GM13976 (cell line): ENCODE measurements around the gene TXNDC5.

ENCODE experiments used
- DNase-seq: peaks from one replicate; pipeline ENCODE4 v3.0.0; 2012; ENCODE audit warnings: low spot score
- in situ Hi-C: fragments of 300-500 bp; cut with MboI; formaldehyde crosslinking; loops from one replicate; pipeline ENCODE4 v1.12.0; 2022; ENCODE audit warnings: low sequenced_read_pairs, mixed read lengths, inconsistent platforms; ENCODE audit not compliant: unreplicated experiment
- TF ChIP-seq, protein P1 (sequence below): IDR thresholded peaks from 2 replicates; pipeline ENCODE4 v1.5.1; 2012; ENCODE audit warnings: borderline replicate concordance, mild to moderate bottlenecking; ENCODE audit not compliant: insufficient read depth; ENCODE audit errors: extremely low read depth, missing control alignments, control extremely low read depth

The TXNDC5 gene

DNA sequence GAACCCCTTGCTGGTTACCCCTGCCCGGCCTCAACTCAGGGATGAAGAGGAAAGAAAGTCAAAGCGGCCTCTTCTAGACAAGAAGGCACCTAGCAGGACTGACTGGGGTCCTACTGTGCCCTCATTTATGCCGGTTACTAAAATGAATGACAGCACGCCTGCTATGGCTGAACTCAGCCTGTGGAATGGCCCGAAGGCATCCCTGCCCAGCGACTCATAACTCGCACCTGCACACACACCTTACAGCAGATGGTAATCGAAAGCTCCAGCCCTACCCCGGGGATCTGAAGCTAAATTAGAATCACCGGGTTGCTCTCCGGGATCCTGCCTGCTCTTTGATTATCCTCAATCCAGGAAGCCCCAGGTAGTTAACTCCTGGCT lies 747 bp upstream of the TXNDC5 start:
- TF ChIP-seq, protein P1, sequence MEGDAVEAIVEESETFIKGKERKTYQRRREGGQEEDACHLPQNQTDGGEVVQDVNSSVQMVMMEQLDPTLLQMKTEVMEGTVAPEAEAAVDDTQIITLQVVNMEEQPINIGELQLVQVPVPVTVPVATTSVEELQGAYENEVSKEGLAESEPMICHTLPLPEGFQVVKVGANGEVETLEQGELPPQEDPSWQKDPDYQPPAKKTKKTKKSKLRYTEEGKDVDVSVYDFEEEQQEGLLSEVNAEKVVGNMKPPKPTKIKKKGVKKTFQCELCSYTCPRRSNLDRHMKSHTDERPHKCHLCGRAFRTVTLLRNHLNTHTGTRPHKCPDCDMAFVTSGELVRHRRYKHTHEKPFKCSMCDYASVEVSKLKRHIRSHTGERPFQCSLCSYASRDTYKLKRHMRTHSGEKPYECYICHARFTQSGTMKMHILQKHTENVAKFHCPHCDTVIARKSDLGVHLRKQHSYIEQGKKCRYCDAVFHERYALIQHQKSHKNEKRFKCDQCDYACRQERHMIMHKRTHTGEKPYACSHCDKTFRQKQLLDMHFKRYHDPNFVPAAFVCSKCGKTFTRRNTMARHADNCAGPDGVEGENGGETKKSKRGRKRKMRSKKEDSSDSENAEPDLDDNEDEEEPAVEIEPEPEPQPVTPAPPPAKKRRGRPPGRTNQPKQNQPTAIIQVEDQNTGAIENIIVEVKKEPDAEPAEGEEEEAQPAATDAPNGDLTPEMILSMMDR: no peak
- no peak for DNase-seq
- in situ Hi-C loops: loop anchor here (10.0 kb wide), 1 partner anchor 53 kb away; no protein-coding TSS in a partner anchor

DNA sequence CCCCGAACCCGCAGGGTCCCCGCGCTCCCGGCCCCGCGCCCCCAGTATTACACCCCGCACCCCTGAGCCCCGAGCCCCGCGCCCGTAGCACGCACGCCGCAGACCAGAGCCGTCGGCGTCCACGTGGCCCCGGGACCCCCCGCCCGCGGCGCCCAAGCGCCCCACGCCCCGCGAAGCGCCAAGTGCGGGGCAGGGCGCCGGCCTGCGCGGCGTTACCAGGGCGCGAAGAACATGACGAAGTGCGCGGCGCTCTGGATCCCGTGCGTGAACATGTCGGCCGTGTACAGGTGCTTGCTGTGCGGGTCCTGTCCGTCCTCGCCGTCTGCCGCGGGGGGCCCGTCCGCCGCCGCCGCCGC lies 312 bp downstream of the TXNDC5 start:
- in situ Hi-C loops: loop anchor here (10.0 kb wide), 1 partner anchor 55 kb away; no protein-coding TSS in a partner anchor
- TF ChIP-seq, protein P1: no peak
- no peak for DNase-seq

DNA sequence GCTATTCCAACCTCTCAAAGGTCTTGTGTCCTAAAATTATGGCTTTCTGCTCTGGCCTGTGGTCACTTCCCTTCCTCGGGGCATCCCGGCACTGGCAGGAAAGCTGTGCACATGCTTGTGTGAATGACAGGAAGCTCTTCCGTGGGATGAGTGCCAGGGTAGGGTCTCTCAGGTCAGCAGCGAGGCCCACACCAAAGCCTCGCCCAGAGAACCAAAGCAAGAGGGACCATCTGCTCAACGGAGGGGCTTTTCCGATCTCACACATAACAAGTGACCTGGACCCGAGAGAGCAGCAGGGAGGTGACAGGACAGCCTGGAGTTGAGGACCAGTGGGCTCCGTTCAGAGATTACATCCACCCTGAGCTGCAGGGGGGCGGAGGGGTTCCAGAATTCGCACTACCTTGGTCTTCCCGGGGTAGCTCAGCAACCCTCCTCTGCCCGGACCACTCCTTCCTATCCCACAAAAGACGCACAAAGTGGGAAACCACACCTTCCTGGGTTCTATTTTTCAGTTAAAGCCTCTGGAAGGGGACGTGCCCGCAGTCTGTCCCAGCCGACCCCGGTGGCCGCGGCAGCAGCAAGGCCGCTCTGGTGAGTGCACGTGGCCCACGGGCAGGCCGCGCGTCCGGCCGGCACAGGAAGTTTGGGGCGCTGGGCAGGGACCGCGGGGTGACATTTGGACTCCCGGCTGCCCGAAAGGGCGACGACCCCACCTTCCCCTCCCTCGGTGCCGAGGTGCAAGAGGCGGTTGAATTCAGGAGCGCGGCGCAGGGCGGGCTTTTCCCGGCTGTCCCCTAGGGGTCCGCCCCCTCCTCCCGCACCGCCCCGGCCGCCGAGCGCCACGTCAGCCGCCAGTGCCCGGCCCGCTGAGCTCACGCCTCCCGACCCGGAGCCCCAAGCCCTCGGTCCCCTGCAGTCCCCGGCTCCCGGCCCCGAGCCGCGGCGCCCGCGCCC lies 988 bp downstream of the TXNDC5 start:
- TF ChIP-seq, protein P1: no peak
- in situ Hi-C loops: loop anchor here (10.0 kb wide), 1 partner anchor 55 kb away; no protein-coding TSS in a partner anchor
- peak; percentile 71 for DNase-seq

DNA sequence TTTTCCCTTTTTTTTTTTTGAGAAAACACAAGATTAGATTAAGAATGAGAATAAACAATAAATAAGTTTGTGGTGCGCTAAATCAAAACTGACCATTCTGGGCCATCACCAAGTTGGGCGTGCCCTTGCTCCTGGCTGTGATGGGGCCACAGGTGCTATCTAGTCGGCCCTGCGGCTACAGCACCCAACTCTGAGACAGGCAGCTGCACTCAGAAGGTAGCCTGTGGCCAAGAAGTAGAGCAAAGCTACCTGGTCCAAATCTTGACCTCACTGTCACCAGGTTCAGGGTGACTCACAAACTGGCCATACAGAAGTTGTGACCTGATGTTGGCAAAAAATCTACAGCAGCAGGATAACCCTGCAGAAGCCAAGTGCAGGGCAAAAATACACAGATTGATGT lies 3.4 kb downstream of the TXNDC5 start:
- no peak for DNase-seq
- TF ChIP-seq, protein P1: no peak
- in situ Hi-C loops: no loop called here

DNA sequence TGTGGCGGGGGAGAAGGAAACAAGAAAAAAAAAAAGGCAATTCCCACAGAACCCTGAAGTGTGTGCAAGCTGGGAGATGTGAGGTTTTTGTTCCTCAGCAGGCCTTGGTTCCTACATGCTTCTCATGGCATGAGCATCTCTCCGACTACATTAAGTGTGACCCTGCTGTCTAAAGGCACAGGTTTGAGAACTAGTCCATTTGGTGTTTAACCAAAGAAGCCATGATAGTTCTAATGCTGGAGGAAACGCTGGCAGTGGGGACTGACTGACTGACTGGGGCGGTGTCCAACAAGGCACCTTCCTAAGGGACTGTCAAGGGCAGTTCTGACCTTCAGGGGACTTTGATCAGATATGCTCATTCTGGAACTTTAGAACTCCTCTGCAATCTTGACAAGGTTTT lies 3.8 kb downstream of the TXNDC5 start:
- no peak for DNase-seq
- in situ Hi-C loops: no loop called here
- TF ChIP-seq, protein P1: no peak

DNA sequence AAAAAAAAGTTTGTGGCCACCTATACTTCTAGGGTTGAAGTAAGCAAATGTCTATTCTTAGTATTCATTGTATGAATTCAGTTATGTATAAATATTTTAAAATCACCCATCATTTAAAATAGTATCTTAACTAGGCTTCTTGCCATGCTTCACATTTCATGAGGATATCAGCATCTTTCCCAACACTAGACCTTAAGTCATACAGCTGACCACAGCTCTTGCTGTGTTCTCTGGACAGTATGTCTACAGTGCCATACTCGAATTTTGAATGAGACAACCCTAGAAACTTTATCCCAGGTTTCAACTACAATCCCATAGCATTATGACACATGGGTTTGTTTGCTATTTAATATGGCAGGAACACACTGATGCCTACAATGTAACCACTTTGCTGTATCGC lies 5.2 kb downstream of the TXNDC5 start:
- in situ Hi-C loops: no loop called here
- TF ChIP-seq, protein P1: no peak
- DNase-seq: no peak
